ENCODE results near the gene RNPEP.
"Not testable (repeated sequence)": the region's sequence is repeated elsewhere in the genome, so short reads cannot be mapped to it uniquely, and the experiment has no call there.

RNPEP gene

DNA sequence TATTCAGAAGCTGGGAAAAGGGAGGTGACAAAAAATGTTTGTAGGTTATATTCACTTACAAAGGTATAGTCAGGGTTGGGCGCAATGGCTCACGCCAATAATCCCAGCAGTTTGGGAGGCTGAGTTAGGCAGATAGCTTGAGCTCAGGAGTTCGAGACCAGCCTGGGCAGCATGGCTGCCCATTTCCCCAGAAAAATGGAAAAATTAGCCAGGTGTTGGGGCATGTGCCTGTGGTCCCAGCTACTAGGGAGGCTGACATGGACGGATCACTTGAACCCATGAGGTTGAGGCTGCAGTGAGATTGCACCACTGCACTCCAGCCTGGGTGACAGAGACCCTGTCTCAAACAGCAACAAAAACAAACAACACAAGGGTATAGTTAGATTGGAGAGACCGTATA is 24.1 kb upstream of the RNPEP start:
- H3K27me3 ChIP-seq (ENCODE audit: control insufficient read depth in 1 of 2, insufficient read depth in 2 of 2, low read length in 2 of 2): no peaks in the 10 kb centered on the region
- H3K9me3 ChIP-seq (ENCODE audit: control insufficient read depth in 2 of 2, low read length in 2 of 2): no peaks in the 10 kb centered on the region
- H3K27ac ChIP-seq (ENCODE audit: low read length): no peak overlapping the region
- H3K4me1 ChIP-seq (ENCODE audit: control insufficient read depth, insufficient read depth, low read length): peaks cover 7% of the 10 kb centered on the region
- no peak overlapping the region for H3K4me3 ChIP-seq (ENCODE audit: low read length in 2 of 2)
- no peak overlapping the region for H3K9ac ChIP-seq (ENCODE audit: low read length in 2 of 2)
- peaks cover 15 to 17% of the 10 kb centered on the region in 2 donors for H3K36me3 ChIP-seq (ENCODE audit: control insufficient read depth in 2 of 2, insufficient read depth in 2 of 2, low read length in 2 of 2)

DNA sequence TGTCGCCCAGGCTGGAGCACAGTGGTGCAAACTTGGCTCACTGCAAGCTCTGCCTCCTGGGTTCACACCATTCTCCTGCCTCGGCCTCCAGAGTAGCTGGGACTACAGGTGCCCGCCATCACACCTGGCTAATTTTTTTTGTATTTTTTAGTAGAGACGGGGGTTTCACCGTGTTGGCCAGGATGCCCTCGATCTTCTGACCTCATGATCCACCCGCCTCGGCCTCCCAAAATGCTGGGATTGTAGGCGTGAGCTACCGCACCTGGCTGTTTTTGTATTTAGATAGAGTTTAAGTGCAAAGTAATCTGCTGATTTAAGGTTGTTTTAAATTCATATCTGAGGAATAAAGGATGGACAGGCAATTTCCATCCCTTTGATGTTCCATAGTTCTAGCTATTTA is 20.1 kb upstream of the RNPEP start:
- H3K4me3 ChIP-seq (ENCODE audit: low read length in 2 of 2); H3K9ac ChIP-seq (ENCODE audit: low read length in 2 of 2); H3K9me3 ChIP-seq (ENCODE audit: control insufficient read depth in 2 of 2, low read length in 2 of 2); H3K27me3 ChIP-seq (ENCODE audit: control insufficient read depth in 1 of 2, insufficient read depth in 2 of 2, low read length in 2 of 2); H3K4me1 ChIP-seq (ENCODE audit: control insufficient read depth, insufficient read depth, low read length); H3K27ac ChIP-seq (ENCODE audit: low read length): not testable (repeated sequence)
- peaks cover 32 to 35% of the 10 kb centered on the region in 2 donors for H3K36me3 ChIP-seq (ENCODE audit: control insufficient read depth in 2 of 2, insufficient read depth in 2 of 2, low read length in 2 of 2)

DNA sequence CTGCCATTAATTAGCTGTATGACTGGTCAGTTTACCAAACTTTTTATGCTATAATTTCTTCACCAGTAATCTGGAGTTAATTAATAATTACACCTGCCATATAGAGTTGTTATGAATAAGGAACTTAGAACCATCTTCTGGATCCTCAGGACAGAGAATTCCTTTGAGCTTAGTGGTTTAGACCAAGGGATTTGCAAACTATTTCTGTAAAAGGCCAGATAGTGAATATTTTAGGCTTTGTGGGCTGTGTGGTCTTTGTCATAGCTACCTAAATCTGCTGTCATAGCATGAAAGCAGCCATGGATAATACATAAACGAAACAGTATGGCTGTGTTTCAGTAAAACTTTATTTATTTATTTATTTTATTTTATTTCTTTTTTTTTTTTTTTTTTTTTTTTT is 18.2 kb upstream of the RNPEP start:
- H3K4me1 ChIP-seq (ENCODE audit: control insufficient read depth, insufficient read depth, low read length): no peaks in the 10 kb centered on the region
- no peak overlapping the region for H3K4me3 ChIP-seq (ENCODE audit: low read length in 2 of 2)
- no peaks in the 10 kb centered on the region for H3K27me3 ChIP-seq (ENCODE audit: control insufficient read depth in 1 of 2, insufficient read depth in 2 of 2, low read length in 2 of 2)
- peaks cover 28 to 36% of the 10 kb centered on the region in 2 donors for H3K36me3 ChIP-seq (ENCODE audit: control insufficient read depth in 2 of 2, insufficient read depth in 2 of 2, low read length in 2 of 2)
- no peak overlapping the region for H3K9ac ChIP-seq (ENCODE audit: low read length in 2 of 2)
- no peak overlapping the region for H3K27ac ChIP-seq (ENCODE audit: low read length)
- no peaks in the 10 kb centered on the region for H3K9me3 ChIP-seq (ENCODE audit: control insufficient read depth in 2 of 2, low read length in 2 of 2)

DNA sequence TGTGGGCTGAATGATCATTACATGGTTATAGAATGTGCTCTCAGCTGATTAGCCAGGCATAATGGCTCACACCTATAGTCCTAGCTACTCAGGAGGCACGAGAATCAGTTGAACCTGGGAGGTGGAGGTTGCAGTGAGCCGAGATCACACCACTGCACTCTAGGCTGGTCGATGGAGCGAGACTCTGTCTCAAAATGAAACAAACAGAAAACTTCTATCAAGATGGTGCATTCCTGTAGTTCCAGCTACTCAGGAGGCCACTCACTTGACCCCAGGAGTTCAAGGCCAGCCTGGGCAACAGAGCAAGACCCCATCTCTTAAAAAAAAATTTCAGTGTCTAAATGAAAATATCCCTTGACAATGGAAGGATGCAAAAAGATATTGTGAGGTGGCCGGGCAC is 16.3 kb upstream of the RNPEP start:
- no peaks in the 10 kb centered on the region for H3K27me3 ChIP-seq (ENCODE audit: control insufficient read depth in 1 of 2, insufficient read depth in 2 of 2, low read length in 2 of 2)
- H3K9me3 ChIP-seq (ENCODE audit: control insufficient read depth in 2 of 2, low read length in 2 of 2): no peaks in the 10 kb centered on the region
- H3K4me1 ChIP-seq (ENCODE audit: control insufficient read depth, insufficient read depth, low read length): no peaks in the 10 kb centered on the region
- no peak overlapping the region for H3K4me3 ChIP-seq (ENCODE audit: low read length in 2 of 2)
- no peak overlapping the region for H3K27ac ChIP-seq (ENCODE audit: low read length)
- no peak overlapping the region for H3K9ac ChIP-seq (ENCODE audit: low read length in 2 of 2)
- peaks cover 37 to 49% of the 10 kb centered on the region in 2 donors for H3K36me3 ChIP-seq (ENCODE audit: control insufficient read depth in 2 of 2, insufficient read depth in 2 of 2, low read length in 2 of 2)

DNA sequence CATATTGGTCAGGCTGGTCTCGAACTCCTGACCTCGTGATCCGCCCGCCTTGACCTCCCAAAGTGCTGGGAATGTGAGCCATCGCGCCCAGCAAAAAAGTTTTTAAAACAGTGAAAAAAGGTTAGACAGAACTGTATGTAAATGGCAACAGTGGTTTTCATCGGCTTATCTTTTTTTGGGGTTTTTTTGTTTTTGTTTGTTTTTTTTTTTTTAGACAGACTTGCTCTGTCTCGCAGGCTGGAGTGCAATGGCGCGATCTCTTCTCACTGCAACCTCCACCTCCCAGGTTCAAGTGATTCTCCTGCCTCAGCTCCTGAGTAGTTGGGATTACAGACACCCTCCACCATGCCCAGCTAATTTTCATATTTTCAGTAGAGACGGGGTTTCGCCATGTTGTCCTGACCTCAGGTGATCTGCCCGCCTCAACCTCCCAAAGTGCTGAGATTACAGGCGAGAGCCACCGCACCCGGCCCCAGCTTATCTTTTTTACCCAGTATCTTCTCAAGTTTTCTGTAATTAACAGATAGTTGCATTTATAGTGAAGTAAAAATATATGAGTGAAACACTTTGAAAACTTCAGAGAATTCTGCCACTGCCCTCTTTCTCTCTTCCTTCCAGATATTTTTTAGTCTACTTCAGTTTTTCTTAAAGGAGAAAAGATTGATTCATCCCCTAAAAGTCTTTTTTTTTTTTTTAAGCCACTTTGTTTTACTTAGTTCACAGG is 14.1 kb upstream of the RNPEP start:
- Histone ChIP-seq H3K4me3 (ENCODE audit: low read length in 2 of 2) (no peak overlapping the region), H3K27me3 (ENCODE audit: control insufficient read depth in 1 of 2, insufficient read depth in 2 of 2, low read length in 2 of 2) (no peaks in the 10 kb centered on the region), H3K36me3 (ENCODE audit: control insufficient read depth in 2 of 2, insufficient read depth in 2 of 2, low read length in 2 of 2) (peaks cover 28 to 45% of the 10 kb centered on the region in 2 donors), H3K9me3 (ENCODE audit: control insufficient read depth in 2 of 2, low read length in 2 of 2) (no peaks in the 10 kb centered on the region), H3K9ac (ENCODE audit: low read length in 2 of 2) (no peak overlapping the region), H3K27ac (ENCODE audit: low read length) (no peak overlapping the region), H3K4me1 (ENCODE audit: control insufficient read depth, insufficient read depth, low read length) (peaks cover 5% of the 10 kb centered on the region)

DNA sequence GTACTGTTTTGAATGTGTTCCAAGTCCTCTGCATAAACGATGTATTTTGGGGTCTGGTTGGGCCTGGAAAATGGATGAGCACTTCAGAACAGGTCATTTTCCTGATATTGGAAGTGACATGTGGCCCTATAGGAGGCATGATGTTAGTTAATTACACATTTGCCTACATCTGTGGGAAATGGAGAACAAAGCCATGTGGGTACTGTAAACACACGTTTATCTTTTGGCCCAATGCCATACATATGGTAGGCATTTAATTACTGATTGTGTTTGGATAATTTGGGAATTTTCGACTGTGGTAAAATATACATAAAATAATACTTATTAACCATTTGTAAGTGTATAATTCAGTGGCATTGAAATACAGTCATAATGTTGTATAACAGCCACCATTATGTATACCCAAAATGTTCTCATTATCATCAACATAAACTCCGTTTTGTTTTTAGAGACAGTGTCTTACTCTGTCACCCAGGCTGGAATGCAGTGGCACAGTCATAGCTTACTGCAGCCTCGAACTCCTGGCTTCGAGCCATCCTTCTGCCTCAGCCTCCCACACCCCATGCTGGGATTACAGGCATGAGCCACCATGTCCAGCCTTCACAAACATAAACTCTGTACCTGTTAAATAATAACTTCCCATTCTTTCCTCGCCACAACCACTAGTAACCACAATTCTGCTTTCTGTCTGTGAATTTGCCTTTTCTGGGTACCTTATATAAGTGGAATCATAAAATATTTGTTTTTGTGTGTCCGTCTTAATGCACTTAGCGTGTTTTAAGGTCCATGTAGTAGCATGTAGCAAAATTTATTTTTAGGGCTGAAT is 11.9 kb upstream of the RNPEP start:
- Histone ChIP-seq H3K27ac (ENCODE audit: low read length) (no peak overlapping the region), H3K36me3 (ENCODE audit: control insufficient read depth in 2 of 2, insufficient read depth in 2 of 2, low read length in 2 of 2) (peaks cover 19 to 33% of the 10 kb centered on the region in 2 donors), H3K4me1 (ENCODE audit: control insufficient read depth, insufficient read depth, low read length) (peaks cover 5% of the 10 kb centered on the region), H3K9me3 (ENCODE audit: control insufficient read depth in 2 of 2, low read length in 2 of 2) (no peaks in the 10 kb centered on the region), H3K27me3 (ENCODE audit: control insufficient read depth in 1 of 2, insufficient read depth in 2 of 2, low read length in 2 of 2) (no peaks in the 10 kb centered on the region), H3K9ac (ENCODE audit: low read length in 2 of 2) (no peak overlapping the region), H3K4me3 (ENCODE audit: low read length in 2 of 2) (no peak overlapping the region)

DNA sequence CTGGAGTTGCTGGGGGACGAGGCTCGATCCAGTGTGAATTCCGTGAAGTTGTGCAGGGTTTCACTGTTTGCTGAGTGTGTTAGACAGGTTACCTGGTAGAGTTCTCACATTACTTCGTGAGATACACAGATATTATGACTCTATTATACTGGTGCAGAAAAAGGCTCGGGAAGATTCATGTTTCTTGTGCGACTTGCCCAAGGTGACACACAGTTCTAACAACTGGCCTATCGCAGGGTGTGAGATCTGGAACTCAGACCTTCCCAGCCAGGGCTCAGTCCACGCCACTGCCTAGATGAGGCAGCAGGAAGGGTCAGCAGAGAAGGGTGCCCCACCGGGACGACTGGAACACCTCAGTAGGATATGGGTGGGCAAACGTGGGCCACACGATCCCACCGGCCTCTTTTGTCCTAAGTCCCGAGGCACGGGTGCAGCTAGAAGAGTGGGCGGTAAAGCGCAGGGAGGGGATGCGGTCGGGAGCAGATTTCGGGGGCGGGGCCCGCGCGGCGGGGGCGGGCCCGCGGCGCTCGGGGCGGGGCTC is 296 bp upstream of the RNPEP start:
- Histone ChIP-seq H3K36me3 (ENCODE audit: control insufficient read depth in 2 of 2, insufficient read depth in 2 of 2, low read length in 2 of 2) (no peaks in the 10 kb centered on the region), H3K9me3 (ENCODE audit: control insufficient read depth in 2 of 2, low read length in 2 of 2) (no peaks in the 10 kb centered on the region), H3K9ac (ENCODE audit: low read length in 2 of 2) (peak overlapping the region; percentile 58 to 60), H3K27ac (ENCODE audit: low read length) (peak overlapping the region; percentile 41), H3K27me3 (ENCODE audit: control insufficient read depth in 1 of 2, insufficient read depth in 2 of 2, low read length in 2 of 2) (no peaks in the 10 kb centered on the region), H3K4me3 (ENCODE audit: low read length in 2 of 2) (peak overlapping the region; percentile 61 to 88), H3K4me1 (ENCODE audit: control insufficient read depth, insufficient read depth, low read length) (peaks cover 13% of the 10 kb centered on the region)

DNA sequence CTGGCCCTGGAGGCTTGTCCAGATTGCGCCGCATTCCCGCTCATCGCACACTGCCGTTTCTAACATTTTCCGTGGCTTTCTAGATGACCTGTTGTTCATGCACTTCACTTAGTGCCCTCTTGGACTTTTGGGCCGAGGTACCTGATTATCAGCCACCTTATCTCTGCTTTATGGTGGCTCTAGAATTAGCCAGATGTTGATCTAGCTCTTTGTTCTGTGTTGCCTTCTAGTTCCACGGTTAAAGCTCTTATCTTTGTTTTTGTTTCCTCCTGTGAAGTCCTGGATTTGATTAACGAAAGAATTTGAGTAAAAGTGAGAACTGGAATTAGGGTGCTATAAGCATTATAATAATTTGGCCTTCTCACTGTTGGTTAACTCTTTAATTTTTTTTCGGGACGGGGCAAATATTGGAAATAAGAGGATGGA is 945 bp downstream of the RNPEP start:
- peak overlapping the region; percentile 56 to 79 for H3K9ac ChIP-seq (ENCODE audit: low read length in 2 of 2)
- peaks cover 13% of the 10 kb centered on the region for H3K4me1 ChIP-seq (ENCODE audit: control insufficient read depth, insufficient read depth, low read length)
- peak overlapping the region; percentile 49 for H3K27ac ChIP-seq (ENCODE audit: low read length)
- H3K36me3 ChIP-seq (ENCODE audit: control insufficient read depth in 2 of 2, insufficient read depth in 2 of 2, low read length in 2 of 2): peaks cover 0 to under 1% of the 10 kb centered on the region in 2 donors
- no peaks in the 10 kb centered on the region for H3K9me3 ChIP-seq (ENCODE audit: control insufficient read depth in 2 of 2, low read length in 2 of 2)
- no peaks in the 10 kb centered on the region for H3K27me3 ChIP-seq (ENCODE audit: control insufficient read depth in 1 of 2, insufficient read depth in 2 of 2, low read length in 2 of 2)
- H3K4me3 ChIP-seq (ENCODE audit: low read length in 2 of 2): peak overlapping the region; percentile 61 to 88

DNA sequence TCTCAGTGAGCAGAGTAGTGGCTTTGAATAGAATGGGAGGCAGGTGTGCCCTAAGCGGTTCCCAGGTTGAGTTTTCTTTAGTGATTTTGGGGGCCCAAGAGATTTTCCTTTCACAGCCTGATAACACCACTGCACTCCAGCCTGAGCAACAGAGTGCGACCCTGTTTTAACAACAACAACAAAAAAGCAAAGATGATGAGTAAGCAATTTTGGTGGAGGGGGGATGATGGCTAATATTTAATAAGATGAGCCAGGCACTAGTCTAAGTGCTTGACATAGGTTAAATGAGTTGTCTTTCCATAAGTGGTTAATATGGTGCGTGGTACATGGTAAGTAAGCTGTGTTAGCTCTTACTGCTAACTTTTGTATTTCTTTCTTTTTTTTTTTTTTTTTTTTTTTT is 2.0 kb downstream of the RNPEP start:
- no peaks in the 10 kb centered on the region for H3K9me3 ChIP-seq (ENCODE audit: control insufficient read depth in 2 of 2, low read length in 2 of 2)
- no peak overlapping the region for H3K4me3 ChIP-seq (ENCODE audit: low read length in 2 of 2)
- H3K27me3 ChIP-seq (ENCODE audit: control insufficient read depth in 1 of 2, insufficient read depth in 2 of 2, low read length in 2 of 2): no peaks in the 10 kb centered on the region
- H3K9ac ChIP-seq (ENCODE audit: low read length in 2 of 2): no peak overlapping the region
- peaks cover 3 to 11% of the 10 kb centered on the region in 2 donors for H3K36me3 ChIP-seq (ENCODE audit: control insufficient read depth in 2 of 2, insufficient read depth in 2 of 2, low read length in 2 of 2)
- H3K4me1 ChIP-seq (ENCODE audit: control insufficient read depth, insufficient read depth, low read length): peaks cover 13% of the 10 kb centered on the region
- no peak overlapping the region for H3K27ac ChIP-seq (ENCODE audit: low read length)

DNA sequence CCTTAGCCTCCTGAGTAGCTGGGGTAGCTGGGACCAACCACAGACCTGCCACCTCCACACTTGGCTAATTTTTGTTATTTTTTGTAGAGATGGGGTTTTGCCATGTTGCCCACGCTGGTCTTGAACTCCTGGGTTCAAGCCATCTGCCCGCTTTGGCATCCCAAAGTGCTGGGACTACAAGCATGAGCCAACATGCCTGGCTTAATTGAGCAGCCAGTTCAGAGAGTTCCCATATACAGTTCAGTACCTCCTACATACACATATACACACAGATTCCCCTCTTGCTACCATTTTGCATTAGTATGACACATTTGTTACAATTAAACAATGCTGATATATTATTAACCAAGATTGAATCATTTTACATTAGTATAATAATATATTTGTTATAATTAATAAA is 2.9 kb downstream of the RNPEP start:
- Histone ChIP-seq H3K4me3 (ENCODE audit: low read length in 2 of 2) (no peak overlapping the region), H3K9ac (ENCODE audit: low read length in 2 of 2) (no peak overlapping the region), H3K9me3 (ENCODE audit: control insufficient read depth in 2 of 2, low read length in 2 of 2) (no peaks in the 10 kb centered on the region), H3K36me3 (ENCODE audit: control insufficient read depth in 2 of 2, insufficient read depth in 2 of 2, low read length in 2 of 2) (peaks cover 9 to 18% of the 10 kb centered on the region in 2 donors), H3K4me1 (ENCODE audit: control insufficient read depth, insufficient read depth, low read length) (peaks cover 13% of the 10 kb centered on the region), H3K27me3 (ENCODE audit: control insufficient read depth in 1 of 2, insufficient read depth in 2 of 2, low read length in 2 of 2) (no peaks in the 10 kb centered on the region), H3K27ac (ENCODE audit: low read length) (no peak overlapping the region)
